GM18951 (cell line): ENCODE data around the gene OAT.

ENCODE experiments used
- POLR2A ChIP-seq: IDR thresholded peaks from 4 replicates; pipeline ENCODE4 v1.6.1; 2011; ENCODE audit warnings: mild to moderate bottlenecking; ENCODE audit not compliant: insufficient read length, insufficient read depth; ENCODE audit errors: extremely low read depth
- in situ Hi-C: fragments of 300-500 bp; cut with MboI; formaldehyde crosslinking; loops from one replicate; pipeline ENCODE4 v1.12.0; 2022; ENCODE audit warnings: low sequenced_read_pairs, mixed read lengths, inconsistent platforms; ENCODE audit not compliant: unreplicated experiment

OAT gene

DNA sequence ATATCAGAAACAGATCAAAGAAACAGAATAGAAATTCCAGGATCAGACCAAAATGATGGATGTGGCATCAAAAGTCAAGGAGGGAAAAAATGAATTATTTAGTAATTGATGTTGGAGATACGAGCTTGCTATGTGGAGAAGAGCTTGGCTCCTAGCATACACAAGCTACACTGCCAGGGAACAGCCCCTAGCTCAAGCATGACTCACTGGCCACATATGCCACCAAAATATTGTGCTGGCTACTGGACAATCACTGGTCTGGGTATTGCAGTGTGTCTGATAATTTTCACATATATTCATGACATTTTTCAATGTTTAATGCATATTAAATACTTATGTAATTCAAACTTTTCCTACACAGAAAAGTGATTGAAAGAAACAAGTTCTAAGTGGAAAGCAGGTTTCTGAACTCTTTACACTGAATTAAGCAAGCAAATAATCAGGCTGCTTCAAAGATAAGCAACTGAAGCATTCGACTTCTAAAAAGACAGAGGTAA is 59.3 kb downstream of the OAT start:
- TF ChIP-seq POLR2A, result no peak
- in situ Hi-C loops, result no loop called here

DNA sequence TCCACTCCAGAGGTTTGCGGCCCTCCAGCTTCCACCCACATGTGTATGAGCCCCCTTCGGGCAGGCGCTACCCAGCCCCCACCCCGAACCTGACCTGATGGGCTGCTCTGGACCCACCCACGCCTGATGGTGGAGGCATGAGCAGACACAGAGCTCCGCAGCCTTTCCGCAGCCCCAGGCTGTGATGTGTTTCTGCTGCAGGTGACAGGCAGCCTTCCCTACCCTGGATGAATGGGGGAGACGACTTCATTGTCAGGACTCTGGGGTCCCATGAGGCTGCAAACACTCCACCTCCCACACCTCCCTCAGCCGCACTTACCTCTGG is 61.2 kb downstream of the OAT start:
- in situ Hi-C loops, result no loop called here
- no peak for TF ChIP-seq POLR2A

- in situ Hi-C loops, result no loop called here
- no peak for TF ChIP-seq POLR2A
Measured at GRCh38 chr10:124356701-124357560, 61.8 kb downstream of the OAT start.

DNA sequence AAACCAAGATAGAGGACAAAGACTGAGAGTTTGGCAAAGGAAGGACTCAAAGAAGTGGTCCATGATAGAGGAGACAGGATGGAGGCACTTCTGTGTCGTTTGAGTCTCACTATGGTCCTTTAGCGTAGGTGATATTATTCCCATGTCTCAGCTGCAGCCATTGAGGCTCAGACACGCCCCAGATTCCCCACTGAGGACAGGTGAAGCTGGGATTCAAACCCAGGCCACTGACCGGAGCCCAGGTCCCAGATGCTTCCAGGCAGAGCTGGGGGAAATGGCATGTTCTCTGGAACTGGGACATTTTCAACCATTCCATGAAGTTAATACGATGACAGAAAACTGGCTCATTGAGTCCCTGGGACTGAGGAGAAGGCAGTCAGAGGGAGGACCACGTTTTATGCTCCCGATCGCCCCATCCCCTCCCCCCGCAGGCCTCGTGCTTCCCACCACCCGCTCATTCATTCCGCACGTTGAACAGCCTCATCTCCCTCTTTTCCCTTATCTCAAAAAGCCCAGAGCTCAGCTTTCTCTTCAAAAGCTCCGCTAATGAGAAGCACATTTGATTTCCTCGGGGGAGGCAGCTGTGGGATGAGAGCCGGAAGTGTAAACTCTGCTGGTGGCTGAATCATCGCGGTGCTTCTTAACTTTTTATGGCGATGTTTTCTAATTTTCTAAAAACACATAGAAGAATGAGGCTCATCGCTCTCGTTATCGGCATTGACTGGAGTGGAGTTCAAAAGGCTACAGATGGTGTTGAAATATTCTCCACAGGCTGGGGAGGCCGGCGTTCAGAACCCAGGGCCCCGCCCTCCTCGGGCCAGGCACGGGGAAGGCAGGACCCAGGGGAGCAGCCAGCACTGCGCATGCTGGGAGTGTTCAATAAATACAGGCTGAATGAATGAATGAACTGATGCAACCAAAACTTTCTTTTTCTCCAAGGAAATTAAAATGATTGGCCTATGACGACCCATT is 64.0 kb downstream of the OAT start:
- in situ Hi-C loops, result no loop called here
- no peak for TF ChIP-seq POLR2A

- no peak for TF ChIP-seq POLR2A
- in situ Hi-C loops, result no loop called here
Measured at GRCh38 chr10:124353896-124354295, 64.8 kb downstream of the OAT start.

DNA sequence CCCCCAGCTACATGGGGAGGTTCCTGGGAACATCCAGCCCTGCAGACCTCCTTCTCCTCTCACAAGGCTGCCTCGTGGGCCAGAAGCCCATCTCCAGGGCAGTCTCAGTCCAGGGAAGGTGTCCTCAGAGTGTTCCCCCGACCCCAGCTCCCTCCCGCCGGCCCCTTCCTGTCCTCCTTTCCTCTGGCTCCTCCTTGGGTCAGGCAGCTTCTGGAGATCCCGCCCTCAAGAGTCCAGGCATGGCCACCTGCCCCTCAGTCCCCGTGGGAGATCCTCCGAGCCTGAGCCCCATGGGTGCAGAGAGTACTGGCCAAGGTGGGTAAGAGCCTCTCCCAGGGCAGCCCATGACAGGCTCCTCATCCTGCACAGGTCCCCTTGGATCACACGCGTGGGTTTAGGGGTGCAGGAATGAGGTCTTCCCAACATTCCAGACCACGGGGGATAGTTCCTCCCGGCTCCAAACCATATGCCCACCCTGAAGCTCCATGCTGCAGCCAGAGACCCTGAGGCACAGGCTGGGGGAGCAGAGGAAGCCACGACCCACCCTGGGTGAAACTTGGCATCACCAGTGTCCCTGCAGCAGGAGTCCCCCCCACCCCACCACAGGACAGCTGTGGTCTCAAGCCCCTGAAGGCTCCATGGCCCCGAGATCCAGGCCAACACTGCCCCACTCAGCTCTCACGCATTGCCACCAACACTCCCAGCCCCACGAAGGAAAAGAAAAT is 65.5 kb downstream of the OAT start:
- in situ Hi-C loops, result no loop called here
- TF ChIP-seq POLR2A, result no peak

- TF ChIP-seq POLR2A, result no peak
- in situ Hi-C loops, result no loop called here
Measured at GRCh38 chr10:124351481-124352220, 67.1 kb downstream of the OAT start.

GRCh38 chr10:124350806-124351205 is 67.9 kb downstream of the OAT start:
- in situ Hi-C loops, result no loop called here
- no peak for TF ChIP-seq POLR2A

GRCh38 chr10:124349996-124350280 is 68.8 kb downstream of the OAT start:
- in situ Hi-C loops, result no loop called here
- no peak for TF ChIP-seq POLR2A

DNA sequence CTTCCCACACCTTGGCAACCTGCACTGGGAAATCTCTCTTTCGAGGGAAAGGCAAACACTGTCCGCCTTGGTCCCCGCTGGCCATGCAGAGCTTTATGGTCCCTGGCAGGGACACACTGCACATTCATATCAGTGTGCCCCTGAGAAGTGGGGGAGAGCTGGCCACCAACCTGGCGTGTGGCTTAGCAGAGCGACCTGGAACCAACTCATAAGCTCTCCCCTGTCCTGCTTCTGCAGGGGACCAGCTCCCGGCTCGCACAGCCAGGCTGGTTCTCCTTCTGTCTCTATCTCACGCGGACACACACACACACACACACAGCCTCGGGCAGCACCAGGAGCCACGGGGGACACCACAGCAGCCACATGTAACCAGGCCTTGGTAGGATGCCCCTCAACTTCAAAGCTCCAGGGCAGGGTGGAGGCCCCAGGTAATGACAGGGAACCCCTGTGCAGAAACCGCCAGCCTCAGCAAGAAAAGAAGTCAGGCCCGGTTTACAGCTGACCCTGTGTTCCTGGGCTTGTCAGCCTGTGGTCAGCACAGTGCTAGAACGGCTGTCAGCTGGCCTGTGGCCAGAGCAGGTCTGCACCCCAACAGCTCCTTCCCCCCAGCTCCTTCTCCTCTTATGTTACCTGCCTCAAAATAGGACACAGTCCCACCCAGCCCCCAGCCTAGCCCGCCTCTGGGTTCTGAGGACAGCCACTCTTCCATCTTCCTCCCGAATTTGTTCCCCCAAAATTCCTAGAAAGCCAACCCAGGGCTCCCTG is 69.3 kb downstream of the OAT start:
- TF ChIP-seq POLR2A, result no peak

GRCh38 chr10:124348801-124349200 is 69.9 kb downstream of the OAT start:
- in situ Hi-C loops, result no loop called here
- TF ChIP-seq POLR2A, result no peak

More for the DNA sequence above, 69.3 kb downstream of the OAT start:
- in situ Hi-C loops, result no loop called here

- in situ Hi-C loops, result no loop called here
- TF ChIP-seq POLR2A, result no peak
Measured at GRCh38 chr10:124347956-124348355, 70.8 kb downstream of the OAT start.
